Ecto neural progenitor cell (in vitro differentiated cells): ENCODE data around the gene NR4A1.

Experiments used
- DNase-seq: peaks from one replicate; pipeline ENCODE4 v3.0.0-alpha.2; 2018; ENCODE audit warnings: low spot score

Gene NR4A1

DNA sequence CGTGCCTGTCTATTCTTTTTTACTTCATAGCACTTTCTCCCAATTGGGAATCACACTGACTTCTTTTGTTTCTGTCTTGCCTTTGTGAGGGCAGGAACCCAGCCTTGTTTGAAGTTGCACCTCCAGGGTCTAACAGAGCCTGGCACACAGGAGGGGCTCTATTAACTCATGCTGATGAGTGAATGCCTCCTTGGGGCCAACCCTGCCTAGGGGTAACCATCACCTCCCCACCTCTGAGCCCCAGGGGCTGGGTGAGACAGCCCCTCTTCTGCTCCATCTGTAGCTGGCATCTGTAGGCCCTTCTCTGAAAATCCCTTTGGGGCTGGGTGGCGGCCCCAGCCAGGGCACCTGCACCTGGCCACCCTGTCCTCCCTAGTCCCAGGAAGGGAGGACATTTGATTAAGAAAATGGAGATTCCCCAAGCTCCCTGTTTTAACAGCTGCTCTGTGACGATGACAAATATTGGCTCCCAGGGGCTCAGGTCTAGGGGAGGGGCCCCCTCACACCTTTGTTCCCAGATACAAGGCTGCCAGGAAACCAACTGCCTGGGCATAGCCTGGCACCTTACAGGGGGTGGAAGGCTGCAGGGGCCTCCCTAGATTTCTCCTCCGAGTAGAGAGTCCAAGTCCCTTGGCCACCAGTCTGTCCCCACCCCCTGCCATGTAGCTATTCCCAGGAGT is 32.7 kb upstream of the NR4A1 start:
- no peak for DNase-seq

DNA sequence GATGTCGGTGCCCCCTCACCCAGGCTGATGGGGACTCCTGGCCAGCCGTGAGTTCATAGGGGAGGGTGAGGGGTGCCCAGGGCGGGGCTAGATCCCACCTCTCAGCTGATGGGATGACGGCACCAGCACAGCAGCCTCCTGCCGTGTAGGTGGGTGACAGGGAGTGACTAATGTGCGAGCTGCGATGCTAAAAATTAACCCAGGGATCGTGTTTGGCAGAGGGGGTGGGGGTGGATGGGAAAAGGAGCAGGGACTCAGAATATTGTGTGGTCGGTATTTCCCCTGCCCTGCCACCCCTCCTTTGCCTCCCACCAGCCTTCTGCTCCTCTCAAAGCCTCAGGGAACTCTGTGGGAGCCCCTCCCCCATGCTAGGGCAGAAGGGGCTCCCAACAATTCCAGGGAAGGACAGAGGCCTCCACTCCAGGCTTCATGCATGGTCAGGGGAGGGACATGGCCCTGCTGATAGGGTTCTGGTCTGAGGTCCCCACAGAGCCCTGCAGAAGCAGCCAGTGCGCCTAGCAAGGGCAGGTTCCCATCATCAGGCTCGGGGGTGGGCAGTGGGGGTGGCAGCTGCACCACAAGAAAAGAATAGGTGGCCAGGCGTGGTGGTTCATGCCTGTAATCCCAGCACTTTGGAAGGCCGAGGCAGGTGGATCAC is 32.0 kb upstream of the NR4A1 start:
- DNase-seq = no peak

DNA sequence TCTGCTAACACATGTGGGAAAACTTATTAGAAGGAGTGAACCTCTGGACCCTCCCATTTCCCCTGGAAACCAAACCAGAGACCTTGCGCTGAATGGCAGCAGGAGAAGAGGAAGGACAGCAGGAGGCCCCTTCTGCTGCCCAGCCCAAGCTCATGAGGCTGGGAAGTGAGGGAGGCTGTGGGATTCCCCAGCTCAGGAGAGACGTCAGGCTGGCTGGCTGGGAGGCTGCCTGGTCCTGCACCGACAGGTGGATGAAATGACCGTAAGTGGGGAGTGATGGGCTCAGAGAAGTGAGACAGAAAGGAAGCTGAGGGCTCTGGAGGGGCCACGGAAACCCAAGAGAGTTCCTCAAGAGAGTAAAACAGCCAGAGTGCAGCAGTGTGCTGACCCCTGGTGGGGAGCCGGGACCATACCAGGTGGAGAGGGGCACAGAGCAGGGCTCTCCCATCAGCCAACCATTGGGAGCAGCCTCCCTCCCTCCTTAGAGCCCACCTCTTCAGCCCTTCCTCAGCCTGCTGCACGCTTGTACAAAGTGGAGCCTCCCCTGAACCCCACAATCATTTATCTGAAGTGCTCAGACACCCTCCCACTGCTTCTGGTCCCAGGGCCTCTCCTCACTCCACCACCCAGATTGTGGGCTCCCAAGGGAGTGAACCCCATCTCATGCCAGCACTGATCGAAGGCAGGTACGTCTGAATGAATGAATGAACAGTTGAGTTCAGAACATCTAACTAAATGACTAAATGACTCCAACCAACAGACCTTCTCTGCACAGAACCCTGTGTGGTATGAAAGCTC is 30.5 kb upstream of the NR4A1 start:
- peak; percentile 90 for DNase-seq

DNA sequence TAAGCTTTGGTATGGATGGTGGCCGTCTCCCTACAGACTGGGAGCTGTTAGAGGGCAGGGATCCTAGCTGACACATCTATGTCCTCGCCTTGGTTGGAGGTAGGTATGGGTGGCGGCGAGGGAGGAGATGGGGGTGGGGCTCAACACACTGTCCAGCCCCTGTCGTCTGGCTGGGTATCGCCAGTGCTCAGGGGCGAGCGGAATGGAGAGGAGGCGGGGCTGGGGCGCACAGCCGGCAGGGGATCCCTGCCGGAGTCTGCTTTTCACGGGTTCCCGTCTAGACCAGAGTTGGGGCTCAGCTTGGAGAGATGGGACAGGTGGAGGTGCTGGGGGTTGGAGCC is 28.4 kb upstream of the NR4A1 start:
- DNase-seq = peak; percentile 72

DNA sequence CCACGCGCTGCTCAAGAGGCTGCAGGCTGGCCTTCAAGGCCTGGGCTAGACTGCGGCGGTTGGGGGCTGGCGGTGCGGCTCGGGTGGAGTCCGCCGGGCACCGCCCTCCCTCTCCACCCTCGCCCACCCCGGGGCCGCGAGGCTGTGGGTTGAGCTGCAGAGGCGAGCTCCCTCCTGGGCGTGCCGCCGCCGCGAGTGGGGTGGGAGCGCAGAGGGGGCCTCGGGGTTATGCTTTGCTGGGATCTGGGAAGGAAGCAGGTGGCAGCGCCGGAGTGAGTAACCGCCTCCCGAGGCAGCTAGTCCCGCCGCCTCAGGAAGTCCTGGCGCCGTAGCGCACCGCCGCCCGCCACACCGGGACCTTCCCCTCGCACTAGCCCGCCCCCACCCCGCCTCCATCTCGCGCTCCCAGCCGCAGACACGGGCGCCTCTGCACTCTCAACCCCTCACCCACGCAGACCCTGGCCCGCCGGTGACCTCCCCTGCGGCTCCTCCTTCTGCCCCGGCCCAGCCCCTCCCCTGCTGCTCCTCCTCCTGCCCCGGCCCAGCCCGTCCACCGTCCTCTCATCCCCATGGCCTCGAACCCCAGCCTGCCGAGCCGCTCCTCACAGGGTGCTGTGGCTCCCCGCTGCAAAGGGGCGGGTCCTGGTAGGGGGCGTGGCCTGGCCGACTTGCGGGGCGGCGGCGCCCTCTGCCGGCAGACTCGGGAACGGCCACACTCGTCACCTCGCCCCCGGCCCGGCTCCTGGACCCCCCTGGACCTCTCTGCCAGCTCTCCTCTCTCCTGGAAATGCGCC is 27.9 kb upstream of the NR4A1 start:
- DNase-seq = peak; percentile 97

DNA sequence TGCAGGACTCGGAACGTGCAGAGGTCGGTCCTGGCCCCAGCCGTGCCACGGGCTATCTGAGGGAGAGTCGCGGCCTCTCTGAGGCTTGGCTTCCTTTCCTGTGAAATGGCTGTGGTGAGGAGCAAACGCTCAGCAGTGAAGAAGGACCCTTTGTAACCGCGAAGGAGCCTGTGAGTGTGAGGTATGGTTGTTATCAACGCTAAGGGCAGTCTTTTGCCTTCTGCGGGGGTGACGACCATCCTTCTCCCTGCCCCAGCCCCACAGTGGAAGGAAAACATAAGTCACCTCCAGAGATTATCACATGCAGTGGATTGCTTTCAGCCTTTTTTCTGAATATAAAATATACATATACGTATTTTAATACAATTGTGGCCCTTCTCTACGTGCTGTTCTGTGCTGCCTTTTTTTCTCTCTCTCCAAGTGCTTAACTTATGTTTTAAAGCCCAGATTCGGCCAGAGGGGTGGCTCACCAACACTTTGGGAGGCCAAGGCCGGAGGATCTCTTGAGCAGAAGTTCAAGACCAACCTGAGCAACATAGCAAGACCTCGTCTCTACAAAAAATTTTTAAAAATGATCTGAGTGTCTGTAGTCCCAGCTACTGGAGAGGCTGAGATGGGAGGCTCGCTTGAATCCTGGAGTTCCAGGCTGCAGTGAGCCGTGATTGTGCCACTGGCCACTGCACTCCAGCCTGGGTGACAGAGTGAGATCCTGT is 27.1 kb upstream of the NR4A1 start:
- no peak for DNase-seq

DNA sequence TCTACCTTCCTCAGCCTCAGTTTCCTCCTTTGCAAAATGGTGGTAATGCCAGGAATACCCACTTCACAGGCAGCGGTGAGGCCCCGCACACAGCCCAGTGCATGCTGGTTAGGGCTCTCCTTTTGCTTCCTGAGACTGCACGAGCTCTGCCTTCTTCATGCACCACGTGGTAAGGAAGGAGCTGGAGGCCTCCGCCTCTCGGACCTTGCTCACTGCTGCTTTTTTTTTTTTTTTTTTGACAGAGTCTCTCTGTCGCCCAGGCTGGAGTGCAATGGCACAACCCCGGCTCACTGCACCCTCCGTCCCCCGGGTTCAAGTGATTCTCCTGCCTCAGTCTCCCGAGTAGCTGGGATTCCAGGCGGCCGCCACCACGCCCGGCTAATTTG is 26.4 kb upstream of the NR4A1 start:
- no peak for DNase-seq

DNA sequence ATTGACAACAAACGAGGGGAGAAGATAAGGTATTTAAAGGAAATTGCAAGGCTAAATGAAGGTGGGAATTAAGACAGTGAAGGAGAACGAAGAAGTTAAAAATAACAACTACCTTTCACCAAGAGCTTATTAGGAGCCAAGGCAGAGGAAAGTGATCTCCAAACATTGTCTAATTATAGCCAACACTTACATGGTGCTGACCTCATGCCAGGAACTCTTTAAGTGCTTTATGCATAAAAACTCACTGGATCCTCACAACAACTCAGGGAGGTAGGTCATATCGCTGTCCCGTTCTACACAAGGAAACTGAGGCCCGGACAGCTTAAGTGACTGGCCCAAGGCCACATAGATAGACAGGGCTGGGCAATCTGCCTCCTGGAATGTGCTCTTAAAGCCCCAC is 25.0 kb upstream of the NR4A1 start:
- no peak for DNase-seq

DNA sequence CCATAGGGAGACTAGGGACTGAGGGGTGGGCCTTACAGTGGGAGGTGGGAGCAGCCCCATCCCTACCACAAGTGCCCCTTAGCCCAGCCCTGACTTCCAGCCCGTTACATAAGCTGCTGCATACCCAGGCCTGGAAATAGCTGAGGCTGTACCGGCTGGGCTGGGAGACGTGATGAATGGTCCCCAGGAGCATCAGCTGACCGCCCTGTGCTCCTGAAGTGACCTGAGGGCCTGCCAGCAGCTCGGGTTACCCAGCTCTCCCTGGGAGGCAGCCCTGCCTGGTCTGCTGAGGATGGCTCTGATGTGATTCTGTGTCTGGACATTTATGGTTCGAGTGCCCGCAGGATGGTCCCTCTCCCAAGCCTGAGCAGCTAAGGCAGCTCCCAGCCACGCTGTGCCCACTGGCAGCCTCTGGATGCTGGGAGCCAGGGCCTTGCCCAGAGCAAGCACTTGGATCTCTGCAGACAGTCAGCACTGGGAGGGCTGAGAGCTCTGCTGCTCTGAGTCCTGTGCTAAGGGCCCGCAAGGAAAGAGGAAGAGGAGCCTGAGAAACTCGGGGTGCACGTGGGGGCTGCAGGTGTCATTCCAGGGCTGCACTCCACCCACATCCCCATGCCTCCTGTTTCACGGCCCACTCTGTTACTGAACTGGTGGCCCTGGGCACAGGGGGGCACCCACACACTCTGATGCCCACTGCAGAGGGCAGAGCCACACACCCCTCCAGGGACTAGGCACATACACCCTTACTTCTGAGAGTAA is 24.0 kb upstream of the NR4A1 start:
- no peak for DNase-seq

DNA sequence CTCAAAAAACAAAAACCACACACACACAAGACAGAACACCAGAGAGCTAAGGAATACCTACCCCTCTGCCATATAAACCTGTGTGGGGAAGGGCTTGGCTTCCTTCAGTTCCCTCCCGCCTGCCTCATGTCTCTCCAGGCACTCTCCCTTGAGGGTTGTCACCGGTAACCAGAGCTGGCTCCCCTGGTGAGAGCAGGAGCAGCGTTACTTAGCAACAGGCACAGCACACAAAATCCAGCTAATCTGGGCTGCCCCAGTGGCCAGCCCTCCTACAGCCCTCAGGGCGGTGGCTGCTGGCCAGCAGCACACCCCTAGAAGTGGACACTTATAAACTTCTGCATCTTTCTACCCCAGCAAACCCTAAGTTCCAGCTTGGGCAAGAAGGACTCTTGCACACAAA is 21.6 kb upstream of the NR4A1 start:
- peak; percentile 90 for DNase-seq

DNA sequence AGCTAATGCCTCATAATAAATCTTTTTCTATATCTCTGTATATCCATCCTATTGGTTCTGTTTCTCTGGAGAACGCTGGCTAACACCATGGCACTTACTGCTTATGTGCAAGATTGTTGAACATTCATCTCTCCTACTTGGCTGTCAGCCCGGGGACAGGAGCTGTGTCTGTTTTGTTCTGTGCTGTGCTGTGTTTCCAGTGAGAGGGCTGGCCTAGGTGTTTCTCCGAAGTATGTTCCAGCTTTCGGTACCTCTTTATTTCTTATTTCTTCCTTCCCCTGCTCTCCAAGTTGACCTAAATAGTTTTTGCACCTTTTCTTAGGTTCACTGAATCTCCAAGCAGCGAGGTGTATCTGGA is 18.8 kb upstream of the NR4A1 start:
- no peak for DNase-seq

DNA sequence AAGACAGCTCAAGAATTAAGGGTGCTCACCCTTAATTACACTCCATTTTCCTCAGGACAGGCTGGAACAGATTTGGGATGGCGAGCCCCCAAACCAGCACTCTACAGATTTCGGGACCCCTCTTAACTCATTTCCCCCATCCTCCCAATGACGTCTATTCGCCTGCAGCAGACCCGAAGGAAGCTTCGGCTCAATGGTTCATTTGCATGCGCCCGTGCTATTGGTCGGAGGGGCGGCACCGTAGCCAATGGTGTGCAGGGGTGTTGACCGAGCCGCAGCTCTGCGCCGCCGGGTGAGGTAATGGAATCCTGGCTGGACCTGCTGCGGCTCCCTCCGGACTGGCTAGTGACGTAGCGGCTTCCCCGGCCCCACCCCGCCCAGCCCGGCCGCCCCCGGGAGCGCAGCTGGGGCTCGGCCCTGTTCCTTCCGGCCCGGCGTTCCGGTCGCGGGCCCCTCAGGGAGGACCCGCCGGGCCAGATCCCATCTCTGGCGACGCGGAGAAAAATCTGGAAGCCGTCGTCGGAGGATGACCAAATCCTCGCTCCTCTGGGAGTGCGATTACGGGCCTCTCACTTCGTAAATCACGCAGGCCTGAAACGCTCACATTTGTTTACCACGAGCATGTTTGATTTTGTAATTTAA is 18.3 kb upstream of the NR4A1 start:
- DNase-seq = peak; percentile 99

DNA sequence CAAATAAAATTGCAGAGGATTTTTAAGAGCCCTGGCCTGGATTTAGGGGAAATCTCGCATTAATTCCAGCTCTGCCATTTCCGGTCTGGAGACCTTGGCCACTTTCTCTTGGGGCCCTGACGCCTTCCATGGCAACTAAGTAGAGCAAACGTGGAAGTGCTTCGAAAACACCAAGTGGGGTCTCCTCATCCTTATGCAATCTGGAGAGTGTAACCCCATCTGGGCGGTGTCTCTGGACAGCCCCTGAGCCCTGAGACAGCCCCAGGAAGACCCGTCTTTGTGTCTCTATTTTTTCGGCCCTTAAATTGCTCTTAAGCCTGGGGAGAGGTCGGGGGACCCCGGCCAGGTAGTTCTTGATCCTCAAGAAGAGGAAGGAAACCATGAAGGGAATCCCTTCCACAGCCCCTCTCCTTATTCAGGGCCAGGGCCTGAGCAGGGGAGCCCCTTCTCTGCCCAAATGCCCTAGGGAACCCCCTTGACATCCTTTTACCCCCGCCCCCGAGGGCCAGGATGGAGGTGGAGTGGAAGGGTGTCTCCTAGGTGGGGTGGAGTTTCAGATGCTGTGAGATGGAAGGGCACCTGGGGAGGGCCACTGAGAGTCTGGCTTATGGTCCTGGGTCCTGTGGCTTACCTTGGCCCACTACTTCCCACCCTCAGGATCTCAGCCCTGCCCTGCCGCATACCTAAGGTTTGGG is 17.6 kb upstream of the NR4A1 start:
- no peak for DNase-seq

DNA sequence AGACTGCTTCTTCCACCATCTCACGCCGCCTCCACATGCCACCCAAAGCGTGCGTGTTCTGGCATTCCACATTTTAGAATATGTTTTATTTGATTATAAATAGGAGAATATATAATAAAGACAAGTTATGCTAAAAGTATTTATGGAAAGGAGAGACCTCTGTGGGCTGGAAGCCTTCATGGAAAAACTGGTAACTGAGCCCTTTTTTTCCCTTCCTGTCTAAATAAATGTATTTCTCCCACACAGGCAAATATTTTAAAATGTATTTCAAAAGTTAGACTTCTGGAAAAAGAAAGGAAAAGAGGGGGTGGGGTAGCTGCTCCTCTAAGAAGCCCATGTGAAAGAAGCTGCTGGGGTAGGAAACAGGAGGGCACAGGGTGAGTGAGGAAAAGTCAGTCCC is 16.1 kb upstream of the NR4A1 start:
- no peak for DNase-seq

DNA sequence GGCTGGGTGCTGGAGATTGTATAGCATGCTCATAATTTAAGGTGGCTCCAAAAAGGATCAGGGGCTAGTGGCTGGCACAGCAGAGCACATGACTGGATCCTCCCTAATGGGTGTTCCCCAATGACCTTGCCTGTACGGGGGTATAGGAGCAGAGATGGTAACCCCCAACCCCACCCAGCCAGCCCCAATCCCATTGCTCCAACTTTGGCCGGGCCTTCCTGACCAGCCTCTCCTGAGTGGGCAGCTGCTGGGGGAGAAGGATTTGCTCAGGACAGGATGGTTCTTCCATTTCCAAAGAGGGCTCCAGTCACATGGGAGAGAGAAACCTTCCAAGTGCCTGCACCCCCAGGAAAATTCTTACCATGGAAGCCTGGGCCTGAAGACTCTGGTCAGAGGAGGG is 15.3 kb upstream of the NR4A1 start:
- no peak for DNase-seq

DNA sequence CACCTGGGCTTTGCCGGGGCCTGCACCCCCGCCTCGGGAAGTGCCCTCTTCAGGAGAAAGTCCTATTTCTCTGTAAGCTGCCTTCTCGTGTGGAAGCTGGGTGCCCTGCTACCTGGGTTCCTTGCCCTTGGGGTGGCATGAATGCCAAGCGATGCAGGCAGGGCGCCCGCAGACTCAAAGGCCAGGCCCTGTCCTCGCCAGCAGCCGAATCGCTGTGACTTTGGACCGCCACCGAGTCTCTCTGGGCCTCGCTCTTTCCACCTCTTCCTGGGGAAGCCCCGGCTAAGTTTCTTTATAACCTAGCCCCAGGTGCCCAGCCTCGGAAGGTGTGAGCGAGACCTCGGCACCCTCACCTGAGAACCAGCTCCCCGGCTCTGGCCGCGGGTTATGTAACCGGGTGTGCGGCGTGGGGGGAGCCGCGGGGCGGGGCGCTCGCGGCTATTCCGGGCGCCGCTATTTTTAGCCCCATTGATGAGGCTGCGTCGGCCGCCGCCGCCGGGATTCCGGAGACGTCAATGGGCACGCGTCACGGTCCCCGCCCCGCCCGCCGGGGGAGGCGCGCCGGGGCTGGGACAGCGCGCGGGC is 14.6 kb upstream of the NR4A1 start:
- DNase-seq = peak; percentile 89

DNA sequence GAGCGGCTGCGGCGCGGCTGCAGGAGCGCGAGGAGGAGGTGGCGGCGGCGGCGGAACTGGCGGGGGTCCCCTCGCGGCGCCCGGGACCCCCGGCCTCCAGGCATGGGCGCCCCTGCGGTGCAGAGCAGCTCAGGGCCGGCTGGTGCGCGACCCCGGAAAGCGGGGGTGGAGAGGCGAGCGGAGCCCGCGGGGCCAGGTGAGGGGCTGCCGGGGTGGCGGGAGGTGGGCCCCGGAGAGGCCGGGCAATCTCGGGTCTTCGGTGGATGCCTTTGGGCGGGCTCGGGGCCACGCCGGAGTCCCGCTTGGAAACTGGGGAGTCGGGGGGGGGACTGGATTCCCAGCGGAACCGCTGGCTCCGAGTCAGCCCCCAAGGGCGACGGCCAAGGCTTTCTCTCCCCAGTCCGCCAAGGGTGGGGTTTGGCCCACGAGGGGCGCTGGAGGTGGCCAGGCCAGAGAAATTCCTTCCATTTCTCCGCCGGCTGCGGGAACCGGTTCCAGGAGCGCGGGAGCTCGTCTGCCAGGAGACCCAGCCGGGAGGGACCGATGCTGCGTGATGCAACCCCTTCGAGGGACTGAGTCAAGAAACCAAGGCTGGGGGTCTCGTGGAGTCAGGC is 13.9 kb upstream of the NR4A1 start:
- peak; percentile 86 for DNase-seq

DNA sequence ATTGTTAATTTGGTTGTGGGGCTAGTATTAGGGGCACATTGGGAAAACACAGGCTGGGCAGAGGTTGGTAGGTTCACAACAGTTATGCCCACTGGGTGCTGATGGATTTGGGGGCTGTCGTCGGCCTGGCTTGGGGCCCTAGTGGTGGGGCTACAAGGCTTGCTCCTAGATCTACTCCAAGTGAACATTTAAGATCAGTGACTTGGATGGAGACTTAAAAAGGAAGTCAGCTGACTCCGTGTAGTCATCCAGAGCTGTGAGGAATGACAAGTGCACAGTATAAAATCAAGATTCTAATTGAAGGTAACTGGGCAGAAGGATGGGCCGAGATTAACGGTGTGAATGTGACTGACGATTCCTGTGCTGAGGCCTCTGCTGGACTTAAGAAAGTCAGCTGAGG is 12.8 kb upstream of the NR4A1 start:
- DNase-seq = no peak

DNA sequence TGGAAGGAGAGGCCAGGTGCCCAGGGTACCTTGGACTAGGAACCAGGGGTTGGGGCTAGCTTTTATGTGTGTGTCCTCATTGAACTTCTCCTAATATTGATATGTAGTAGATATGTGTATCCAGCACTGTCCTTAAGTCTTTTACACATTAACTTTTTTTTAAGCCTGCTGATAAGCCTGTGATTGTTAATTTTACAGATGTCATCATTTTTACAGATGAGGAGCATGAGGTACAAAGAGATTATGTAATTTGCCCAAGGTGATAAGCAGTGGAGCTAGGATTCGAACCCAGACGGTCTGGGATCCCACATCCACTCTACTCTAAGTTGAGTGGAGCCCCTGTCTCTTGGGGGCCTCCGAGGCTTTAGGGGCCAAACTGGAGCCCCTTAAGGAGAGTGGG is 10.2 kb upstream of the NR4A1 start:
- no peak for DNase-seq
